ENCODE measurements around the gene NEK3. TPM values are rescaled to one million over a fixed set of nuclear protein-coding genes. Genes with fewer than 3 reads are reported as not detected.

NEK3 gene
- total and polyA plus RNA-seq, 2 of the 4 experiments (the other 2 are of a cell fraction): 3.6 to 9.2 TPM

DNA sequence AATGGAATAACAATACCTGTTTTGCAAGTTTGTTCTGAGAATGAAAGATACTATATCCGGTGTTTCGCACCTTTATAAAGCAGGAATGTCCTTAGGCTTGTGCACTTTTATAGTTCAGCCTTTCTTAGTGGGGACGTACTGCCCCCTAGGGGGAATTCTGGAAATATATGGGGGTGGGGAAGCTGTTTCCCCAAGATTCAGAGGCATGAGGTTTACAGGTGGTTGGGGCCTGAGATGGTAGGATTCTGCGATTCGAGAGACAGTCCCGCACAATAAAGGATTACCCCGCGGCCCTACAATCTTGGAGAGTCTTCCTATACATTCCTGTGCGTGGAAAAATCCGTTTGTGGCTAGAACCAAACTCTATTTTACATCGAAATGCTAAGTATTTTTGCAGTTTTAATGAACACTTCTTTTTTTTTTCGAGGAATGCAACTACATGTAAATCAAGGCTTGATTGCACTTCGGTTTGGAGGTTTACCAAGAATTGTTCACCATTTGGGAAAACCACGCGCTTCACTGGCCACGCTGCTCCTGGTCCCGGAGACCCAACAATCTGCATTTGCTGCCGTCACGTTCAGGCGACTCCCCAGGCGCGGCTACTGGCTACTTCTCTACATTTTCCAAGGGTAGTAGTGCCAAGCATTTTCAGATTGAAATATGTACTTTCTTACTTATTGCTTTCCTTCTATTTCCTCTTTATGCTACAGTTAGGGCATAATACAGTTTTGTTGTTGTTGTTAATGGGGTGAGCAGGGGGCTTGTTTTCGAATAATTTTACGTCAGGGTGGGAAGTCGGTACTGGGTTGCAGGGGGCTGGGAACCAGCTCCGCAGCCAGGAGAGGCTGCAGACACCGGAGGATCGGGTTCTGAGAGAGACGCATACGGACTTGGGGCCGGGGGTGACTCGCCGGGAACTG is 31.4 kb downstream of the NEK3 start:
- H3K79me1 ChIP-seq (ENCODE audit: low read depth in 1 of 2, low read length in 2 of 2): no peaks in the 10 kb centered on the region
- H3K9me3 ChIP-seq (ENCODE audit: control insufficient read depth, insufficient read depth, low read length): no peaks in the 10 kb centered on the region
- no peak overlapping the region for H4K8ac ChIP-seq (ENCODE audit: low read depth in 2 of 2, low read length in 2 of 2)
- peak overlapping the region; percentile 54 for H3K4me3 ChIP-seq (ENCODE audit: insufficient read depth, low read depth, low read length)
- no TSS peak for BruUV-seq (replicated peaks)
- dilution Hi-C loops (cut with HindIII; ENCODE audit: low sequenced_read_pairs, unreplicated experiment): no loop called here
- H3K27ac ChIP-seq (ENCODE audit: insufficient read depth, low read length): no peak overlapping the region
- ATAC-seq (ENCODE audit: low read depth) (peak; percentile 70), DNase-seq (peak; percentile 53)
- WGBS, 2 experiments (ENCODE audit: extremely low coverage in 2 of 2, insufficient read length in 1 of 2): 4% methylated on average over 4 of the region's 33 CpGs; no CpG with 5 or more reads in 1 of the 2 experiments
- H3K56ac ChIP-seq (ENCODE audit: extremely low read depth, insufficient read depth, low read length): no peak overlapping the region
- H3K36me3 ChIP-seq (ENCODE audit: control insufficient read depth, insufficient read depth, low read length): peaks cover 11% of the 10 kb centered on the region
- H3K27me3 ChIP-seq (ENCODE audit: control insufficient read depth, insufficient read depth, low read length): peaks cover 2% of the 10 kb centered on the region
- no peak overlapping the region for H3K14ac ChIP-seq (replicated peaks; ENCODE audit: low read depth, low read length)
- peak overlapping the region; percentile 93 for H3K4me2 ChIP-seq (ENCODE audit: low read depth, low read length)
- POLR2A ChIA-PET (ENCODE audit: unreplicated experiment): no interaction called here
- H2AK5ac ChIP-seq (ENCODE audit: low read depth, low read length): no peak overlapping the region
- CTCF ChIA-PET: interaction anchor here (0.6 to 2.0 kb wide), 15 partner anchors 8 to 312 kb away, joined by 3 to 14 read pairs (median 5); no protein-coding TSS in a partner anchor
- peak overlapping the region; percentile 98 for H2AFZ ChIP-seq (replicated peaks; ENCODE audit: low read length, poor library complexity)
- TF ChIP-seq, protein P1, sequence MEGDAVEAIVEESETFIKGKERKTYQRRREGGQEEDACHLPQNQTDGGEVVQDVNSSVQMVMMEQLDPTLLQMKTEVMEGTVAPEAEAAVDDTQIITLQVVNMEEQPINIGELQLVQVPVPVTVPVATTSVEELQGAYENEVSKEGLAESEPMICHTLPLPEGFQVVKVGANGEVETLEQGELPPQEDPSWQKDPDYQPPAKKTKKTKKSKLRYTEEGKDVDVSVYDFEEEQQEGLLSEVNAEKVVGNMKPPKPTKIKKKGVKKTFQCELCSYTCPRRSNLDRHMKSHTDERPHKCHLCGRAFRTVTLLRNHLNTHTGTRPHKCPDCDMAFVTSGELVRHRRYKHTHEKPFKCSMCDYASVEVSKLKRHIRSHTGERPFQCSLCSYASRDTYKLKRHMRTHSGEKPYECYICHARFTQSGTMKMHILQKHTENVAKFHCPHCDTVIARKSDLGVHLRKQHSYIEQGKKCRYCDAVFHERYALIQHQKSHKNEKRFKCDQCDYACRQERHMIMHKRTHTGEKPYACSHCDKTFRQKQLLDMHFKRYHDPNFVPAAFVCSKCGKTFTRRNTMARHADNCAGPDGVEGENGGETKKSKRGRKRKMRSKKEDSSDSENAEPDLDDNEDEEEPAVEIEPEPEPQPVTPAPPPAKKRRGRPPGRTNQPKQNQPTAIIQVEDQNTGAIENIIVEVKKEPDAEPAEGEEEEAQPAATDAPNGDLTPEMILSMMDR (conservative IDR thresholded peaks at IDR 0.05; ENCODE audit: low read depth, low read length): peak; percentile 88
- no peak for TF ChIP-seq ELK1 (IDR thresholded peaks at IDR 0.05; ENCODE audit: borderline replicate concordance, low read depth, low read length)
- TF ChIP-seq SMC3 (IDR thresholded peaks at IDR 0.05; ENCODE audit: low read depth, low read length): peak; percentile 65
- TF ChIP-seq RAD21 (IDR thresholded peaks at IDR 0.05; ENCODE audit: low read length): peak; percentile 83
- 0 out of 2 replicates have a peak, but pooled peaks have one; percentile 8 for TF ChIP-seq MXI1 (IDR thresholded peaks at IDR 0.05; ENCODE audit: borderline replicate concordance, low read depth, low read length)
- no peak for TF ChIP-seq MAFK (IDR thresholded peaks at IDR 0.05; ENCODE audit: low read depth, low read length)
- no peak for TF ChIP-seq MAZ (IDR thresholded peaks at IDR 0.05; ENCODE audit: borderline replicate concordance, low read depth, low read length)
- H3K9me1 ChIP-seq (ENCODE audit: insufficient read depth, low read length): no peaks in the 10 kb centered on the region; the same call in 1 of the 2 replicates
- no peak overlapping the region for H2BK15ac ChIP-seq (ENCODE audit: low read depth, low read length)
- no peak overlapping the region for H3K23ac ChIP-seq (ENCODE audit: low read depth, low read length)
- no peaks in the 10 kb centered on the region for H3K4me1 ChIP-seq (ENCODE audit: control insufficient read depth, insufficient read depth, low read length)
- H3K18ac ChIP-seq (ENCODE audit: low read depth, low read length): no peak overlapping the region
- no peaks in the 10 kb centered on the region for H4K20me1 ChIP-seq (ENCODE audit: insufficient read depth, low read length)
- H4K5ac ChIP-seq (ENCODE audit: low read depth, low read length): no peak overlapping the region
- H2BK5ac ChIP-seq (ENCODE audit: low read depth, low read length, poor library complexity, severe bottlenecking): no peak overlapping the region
- no peak overlapping the region for H3K4ac ChIP-seq (ENCODE audit: low read depth, low read length)
- no peak overlapping the region for H2AK9ac ChIP-seq (replicated peaks; ENCODE audit: low read depth, low read length, poor library complexity)
- no peak overlapping the region for H3K9ac ChIP-seq (ENCODE audit: low read depth, low read length)
- H2BK20ac ChIP-seq (ENCODE audit: low read depth, low read length): no peak overlapping the region
- intact Hi-C loops (cut with micrococcal nuclease): loop anchor here (1.0 to 10.0 kb wide), 9 partner anchors 57 to 1003 kb away; partner anchors contain the start of genes TMEM272 and WDFY2
- in situ Hi-C loops (cut with MboI; ENCODE audit: low sequenced_read_pairs): loop anchor here (5.0 to 25.0 kb wide), 3 partner anchors 126 to 716 kb away; no protein-coding TSS in a partner anchor
- no peak overlapping the region for H4K91ac ChIP-seq (ENCODE audit: insufficient read depth, low read depth, low read length)
- H2BK120ac ChIP-seq (ENCODE audit: low read depth, low read length): no peak overlapping the region
